Stimulated activated CD4-positive, alpha-beta T cell treated with anti-CD3 and anti-CD28 coated beads, Interleukin-2, amount 100 ng/mL, for 48 hours (primary cell): ENCODE measurements around the gene MT2A.
"Not testable (repeated sequence)": the region's sequence is repeated elsewhere in the genome, so short reads cannot be mapped to it uniquely, and the experiment has no call there.

ENCODE experiments used
- DNase-seq, 2 donors: peaks; one replicate each; pipeline ENCODE4 v3.0.0-alpha.2; 2020

MT2A gene

DNA sequence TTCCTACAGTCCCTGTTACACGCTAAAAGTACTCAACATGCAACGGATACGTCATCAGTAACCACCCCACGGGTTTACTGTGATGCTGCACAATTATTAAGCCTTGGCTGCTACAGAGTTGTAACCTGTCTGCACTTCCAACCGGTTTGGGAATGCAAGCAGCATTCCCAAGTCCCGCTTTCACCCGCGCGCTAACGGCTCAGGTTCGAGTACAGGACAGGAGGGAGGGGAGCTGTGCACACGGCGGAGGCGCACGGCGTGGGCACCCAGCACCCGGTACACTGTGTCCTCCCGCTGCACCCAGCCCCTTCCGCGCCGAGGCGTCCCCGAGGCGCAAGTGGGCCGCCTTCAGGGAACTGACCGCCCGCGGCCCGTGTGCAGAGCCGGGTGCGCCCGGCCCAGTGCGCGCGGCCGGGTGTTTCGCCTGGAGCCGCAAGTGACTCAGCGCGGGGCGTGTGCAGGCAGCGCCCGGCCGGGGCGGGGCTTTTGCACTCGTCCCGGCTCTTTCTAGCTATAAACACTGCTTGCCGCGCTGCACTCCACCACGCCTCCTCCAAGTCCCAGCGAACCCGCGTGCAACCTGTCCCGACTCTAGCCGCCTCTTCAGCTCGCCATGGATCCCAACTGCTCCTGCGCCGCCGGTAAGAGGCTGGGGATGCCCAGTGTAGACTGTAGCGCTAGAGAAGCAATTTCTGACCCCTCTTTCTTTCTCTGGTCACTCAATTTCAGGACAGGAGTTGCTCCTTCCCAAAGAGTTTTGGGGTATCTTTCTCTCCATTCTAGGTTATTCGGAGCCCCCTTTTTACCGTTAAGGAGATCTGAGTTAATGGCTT is at the start of gene MT2A:
Gene MT2A (plus strand): TSS at position 542 of the 833 bp plus-strand sequence. CDS start 72 bp downstream, at position 614.
- DNase-seq, result peak; percentile 84 to 87

DNA sequence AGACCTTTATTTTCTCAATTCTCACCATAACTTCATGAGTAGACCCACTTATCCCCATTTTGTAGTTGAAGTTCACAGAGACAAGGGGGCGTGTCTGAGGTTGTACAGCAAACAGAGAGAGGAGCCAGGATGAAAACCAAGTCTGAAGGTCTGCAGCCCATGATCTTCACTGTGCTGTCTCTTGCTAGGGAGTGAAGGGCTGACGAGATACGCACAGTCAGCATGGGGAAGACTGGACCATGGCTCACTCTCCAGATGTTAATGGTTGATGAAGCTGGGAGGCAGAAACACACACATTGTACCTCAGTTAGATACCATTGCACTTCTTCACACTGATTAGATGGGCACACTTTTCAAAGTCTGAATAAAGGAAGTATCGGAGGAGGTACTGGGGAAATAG is 49.3 kb upstream of the MT2A start:
- no peak for DNase-seq

DNA sequence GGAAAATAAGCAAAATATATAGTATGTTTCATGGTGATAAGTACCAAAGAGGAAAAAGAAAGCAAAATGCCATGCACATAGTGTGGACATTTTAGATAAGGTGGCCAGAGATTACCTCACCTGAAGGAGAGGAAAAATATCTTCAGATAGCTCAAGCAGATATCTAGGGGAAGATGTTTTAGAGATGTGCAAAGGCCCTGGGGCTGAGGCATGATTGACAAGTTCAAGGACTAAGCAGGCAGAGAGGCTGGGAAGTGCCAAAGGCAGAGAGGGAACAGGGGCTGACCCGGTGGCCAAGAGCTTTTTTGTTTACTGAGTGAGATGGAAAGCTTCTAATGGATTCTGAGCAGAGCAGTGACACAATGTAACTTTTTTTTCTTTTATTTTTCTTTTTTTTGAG is 47.9 kb upstream of the MT2A start:
- DNase-seq, result no peak

DNA sequence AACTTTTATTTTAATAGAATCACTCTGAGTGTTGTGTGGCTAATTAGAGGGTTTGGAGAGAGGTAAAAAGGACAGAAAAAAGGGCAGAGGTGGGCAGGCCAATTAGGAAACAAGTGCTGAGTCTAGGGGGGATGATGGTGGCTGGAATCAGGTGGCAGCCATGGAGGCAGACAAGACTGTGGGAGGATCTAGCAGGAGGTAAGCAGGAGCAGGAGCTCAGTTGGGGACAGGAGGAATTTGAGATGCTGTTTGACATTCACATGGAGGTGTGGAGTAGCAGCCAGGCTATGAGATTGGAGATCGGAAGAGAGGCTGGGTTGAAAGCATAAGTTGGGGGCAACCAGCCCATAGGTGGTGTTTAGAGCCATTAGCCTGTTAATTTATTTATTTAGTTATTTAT is 47.3 kb upstream of the MT2A start:
- no peak for DNase-seq

DNA sequence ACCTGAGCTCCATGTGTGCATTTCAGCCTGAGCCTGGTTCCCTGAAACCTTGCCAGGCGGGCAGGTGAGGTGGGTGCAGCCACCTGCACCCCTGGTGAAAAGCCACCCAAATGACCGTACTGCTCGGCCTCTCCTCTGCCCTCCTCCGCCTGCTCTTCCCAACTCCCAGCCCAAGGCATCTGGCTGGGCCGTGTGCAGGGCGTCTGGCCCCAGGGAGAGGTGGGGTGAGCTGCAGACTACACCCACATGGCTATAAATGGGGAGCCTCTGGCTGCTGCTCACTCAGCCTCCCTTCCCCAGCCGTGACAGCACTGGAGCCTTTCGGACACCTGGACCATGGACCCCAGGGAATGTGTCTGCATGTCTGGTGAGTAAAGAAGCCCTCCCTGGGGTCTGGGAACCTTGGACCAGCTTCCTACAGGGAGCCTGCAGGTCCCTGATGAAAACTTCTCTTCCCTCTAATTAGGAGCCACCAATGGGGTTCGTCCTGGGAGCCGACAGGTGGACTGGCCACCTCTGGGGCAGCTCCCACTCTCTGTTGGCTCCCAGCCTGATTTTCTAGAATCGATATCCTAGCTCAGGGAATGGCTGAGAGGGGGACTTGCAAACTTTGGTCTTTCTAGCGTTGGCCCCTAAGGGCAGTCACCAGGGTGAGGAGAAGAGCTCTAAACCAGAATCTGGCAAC is 43.4 kb upstream of the MT2A start, which contains the start of gene MT4:
Gene MT4 (plus strand): TSS at position 281 of the 685 bp plus-strand sequence. CDS start 56 bp downstream, at position 337.
- DNase-seq, result no peak

DNA sequence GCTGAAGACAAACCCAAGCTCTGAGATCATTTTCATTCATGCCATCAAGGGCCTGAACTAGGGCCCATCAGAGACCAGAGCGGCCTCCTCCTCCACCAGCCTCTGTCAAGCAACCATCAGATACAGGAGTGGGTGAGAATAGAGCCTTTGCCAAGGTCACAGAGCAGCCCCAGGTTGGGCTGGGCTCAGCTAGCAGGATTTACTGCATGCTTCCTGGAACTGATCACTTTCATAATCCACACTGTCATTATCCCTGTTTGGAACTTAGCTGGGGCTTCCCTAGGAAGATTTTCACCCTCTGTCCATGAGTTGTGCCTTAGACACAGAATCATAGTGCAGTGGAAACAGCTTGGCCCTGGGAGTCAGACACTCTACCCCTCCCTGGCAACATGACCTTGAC is 38.4 kb upstream of the MT2A start:
- no peak for DNase-seq

DNA sequence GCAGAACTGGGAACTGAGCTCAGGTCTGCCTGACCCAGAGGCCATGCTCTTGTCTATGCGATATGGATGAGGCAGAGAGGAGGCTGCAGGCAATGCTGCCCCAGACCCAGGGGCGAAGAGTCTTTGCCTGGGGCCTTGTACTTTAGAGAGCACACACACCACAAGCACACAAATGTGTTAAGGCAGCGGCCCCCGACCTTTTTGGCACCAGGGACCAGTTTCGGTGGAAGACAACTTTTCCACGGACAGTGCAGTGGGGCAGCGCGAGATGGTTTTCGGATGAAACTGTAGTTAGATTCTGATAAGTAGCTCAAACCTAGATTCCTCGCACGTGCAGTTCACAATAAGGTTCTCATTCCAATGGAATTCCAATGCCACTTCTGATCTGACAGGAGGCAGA is 36.9 kb upstream of the MT2A start:
- no peak for DNase-seq

DNA sequence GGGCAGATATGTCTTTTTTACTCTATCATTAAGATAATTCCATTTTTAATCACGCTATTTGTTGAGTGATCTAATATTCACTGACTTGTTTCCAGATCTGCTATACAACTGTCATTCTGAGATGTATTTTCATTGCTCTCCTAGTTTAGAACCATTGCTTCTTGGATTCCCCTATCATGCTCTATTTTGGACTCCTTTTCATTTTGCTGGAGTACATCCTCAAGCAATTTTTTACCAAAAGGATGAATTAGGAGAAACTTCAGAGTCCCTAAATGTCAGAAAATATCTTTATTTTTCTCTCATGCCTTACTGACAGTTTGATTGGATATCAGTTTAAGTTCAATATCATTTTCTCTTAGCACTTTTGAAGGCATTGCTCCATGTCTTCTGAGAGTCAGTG is 33.8 kb upstream of the MT2A start:
- DNase-seq, result no peak

DNA sequence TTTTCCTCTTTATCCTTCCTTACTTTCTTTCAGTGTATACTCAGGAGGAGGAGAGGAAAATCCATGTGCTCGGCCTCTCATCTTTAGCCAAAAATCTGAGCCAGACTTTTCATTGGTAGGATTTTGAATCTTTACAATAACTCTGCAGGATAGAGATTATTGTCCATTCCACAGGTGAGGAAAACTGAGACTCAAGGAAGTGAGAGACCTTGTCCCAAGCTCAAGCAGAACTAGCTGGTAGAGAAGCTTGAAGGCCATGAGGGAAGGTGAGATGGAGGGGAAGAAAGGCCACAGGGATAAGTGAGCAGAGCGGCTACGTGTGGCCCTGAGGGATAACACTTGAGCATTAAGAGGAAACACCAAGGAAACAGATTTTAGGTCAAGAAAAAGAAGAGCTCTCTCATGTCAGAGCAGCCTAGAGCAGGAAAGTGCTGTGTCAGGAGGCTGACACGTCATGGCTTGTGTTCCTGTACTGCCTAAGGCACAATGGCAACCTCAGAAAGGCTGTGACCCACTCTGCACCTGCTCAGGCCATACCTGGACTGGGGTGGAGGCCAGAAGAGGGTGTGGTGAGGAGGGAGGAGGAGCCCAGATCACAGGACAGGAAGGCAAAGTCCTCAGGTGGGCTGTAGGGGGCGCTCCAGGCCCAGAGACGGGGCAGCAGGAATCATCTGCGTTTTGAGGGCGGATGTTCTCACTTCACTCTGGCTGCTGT is 31.6 kb upstream of the MT2A start:
- peak; percentile 82 to 90 for DNase-seq

DNA sequence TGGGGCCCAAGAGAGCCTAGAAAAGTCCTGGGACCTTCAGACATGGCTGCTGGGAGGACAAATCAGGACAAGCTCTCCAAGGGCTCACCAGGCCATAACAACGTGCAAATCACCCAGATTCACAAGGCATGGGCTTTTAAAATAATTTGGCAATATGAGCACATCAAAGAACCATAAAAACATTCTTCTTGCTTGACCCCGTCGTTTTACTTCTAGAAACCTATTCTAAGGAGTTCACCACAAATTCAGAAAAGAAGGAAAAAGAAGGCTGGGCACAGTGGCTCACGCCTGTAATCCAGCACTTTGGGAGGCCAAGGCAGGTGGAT is 31.1 kb upstream of the MT2A start:
- no peak for DNase-seq

DNA sequence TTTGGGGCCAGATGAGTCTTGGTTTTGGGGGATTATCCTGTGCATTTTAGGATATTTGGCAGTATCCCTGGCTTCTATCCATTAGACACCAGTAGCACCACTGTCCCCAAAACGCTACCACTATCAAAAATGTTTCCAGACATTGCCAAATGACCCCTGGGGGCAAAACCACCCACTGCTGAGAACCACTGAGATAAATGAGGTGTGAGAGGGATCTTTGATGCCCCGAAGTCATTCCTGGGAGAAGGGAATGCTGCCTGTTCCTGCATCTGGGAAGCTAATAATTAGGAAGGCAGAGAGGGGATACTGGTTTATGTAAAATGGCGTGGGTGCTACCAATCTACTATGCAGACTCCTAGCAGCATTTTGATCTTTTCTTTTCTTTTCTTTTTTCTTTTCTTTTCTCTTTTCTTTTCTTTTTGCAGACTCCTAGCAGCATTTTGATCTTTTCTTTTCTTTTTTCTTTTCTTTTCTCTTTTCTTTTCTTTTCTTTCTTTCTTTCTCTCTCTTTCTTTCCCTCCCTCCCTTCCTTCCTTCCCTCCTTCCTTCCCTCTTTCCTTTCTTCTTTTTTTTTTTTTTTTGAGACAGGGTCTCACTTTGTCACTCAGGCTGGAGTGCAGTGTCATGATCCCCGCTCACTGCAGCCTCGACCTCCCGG is 27.9 kb upstream of the MT2A start:
- DNase-seq, result no peak

DNA sequence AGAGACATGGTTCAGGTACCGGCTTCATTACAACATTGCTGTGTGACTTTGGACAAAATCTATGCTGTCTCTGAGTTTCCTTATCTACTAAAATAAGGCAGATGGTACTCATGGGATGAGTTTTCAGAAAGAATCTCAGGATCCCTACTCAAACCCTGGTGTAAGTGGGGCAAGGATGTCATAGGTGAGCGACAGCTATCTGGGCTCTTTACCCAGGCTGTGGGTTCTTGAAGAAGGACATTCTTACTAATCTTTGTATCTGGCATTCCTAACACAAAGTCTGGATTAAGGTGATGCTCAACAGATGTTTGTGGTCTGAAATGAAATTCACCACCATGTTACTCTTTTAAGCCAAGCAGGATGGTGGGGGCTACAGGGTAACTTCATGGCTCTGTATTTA is 25.5 kb upstream of the MT2A start:
- DNase-seq, result not testable (repeated sequence)

DNA sequence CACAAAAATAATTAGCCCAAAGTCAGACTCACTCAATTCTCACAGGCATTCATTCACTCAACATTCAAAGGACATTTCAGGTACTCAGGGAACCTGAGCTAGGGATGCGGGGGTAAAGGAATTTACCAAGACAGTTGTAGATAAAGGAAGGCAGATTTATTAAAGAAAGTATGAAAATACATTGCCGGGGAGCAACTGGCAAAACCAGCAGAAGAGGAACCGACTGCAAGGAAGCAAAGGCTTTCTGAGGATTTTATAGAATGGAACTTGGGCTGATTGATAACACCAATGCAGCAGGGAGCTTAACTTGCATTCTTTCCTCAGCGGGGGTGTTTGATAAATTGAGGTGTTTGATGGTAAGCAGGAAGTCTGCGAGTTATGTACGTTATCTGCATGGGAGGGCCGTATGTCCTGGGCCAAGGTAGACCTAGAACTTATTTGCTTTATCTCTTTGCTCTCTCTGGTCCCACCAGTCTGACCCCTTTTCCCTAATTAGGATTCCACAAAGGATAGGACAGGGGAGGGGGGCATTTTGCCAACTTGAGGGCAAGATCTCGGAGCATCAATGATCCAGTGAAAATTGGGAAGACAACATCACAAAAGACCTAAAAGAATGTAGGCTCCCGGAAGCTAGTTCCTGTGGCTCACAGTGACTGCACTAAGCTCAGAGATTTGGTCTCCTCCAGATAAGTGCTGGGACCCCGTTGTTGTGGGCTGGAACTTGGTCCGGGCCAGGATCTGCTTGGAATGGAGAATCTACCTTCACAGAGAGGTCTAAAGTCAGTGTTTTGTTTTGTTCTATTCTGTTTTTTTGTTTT is 24.8 kb upstream of the MT2A start:
- DNase-seq, result no peak

DNA sequence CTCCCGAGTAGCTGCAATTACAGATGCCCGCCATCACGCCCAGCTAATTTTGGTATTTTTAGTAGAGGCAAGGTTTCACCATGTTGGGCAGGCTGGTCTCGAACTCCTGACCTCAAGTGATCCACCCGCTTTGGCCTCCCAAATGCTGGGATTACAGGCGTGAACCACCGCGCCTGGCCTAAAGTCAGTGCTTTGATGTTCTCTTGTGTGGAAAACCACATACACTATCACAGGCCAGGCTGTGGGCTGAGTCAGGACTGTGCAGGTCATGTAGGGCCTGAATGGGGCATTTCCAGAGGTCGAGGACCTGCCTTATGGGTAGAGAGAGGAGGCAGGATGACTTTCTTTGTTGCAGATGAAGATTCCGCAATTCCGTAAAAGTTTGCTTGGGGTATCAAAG is 24.1 kb upstream of the MT2A start:
- DNase-seq, result no peak

DNA sequence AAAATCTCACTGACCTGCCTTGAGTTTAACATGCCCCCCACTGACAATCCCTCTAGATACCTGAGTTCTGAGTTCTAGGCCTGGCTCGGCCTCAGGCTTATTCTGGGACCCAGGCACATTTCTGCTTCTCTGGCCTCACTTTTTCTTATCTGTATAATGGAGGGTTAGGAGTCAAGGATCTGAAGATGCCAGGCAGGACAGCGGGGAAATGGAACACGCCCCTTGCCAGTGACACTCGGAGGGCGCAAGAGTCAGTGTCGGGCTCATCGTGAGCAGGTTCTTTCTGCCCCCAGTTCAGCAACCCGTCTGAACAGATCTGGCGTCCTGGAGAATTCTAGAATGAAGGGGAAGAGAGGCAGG is 19.6 kb upstream of the MT2A start:
- no peak for DNase-seq

DNA sequence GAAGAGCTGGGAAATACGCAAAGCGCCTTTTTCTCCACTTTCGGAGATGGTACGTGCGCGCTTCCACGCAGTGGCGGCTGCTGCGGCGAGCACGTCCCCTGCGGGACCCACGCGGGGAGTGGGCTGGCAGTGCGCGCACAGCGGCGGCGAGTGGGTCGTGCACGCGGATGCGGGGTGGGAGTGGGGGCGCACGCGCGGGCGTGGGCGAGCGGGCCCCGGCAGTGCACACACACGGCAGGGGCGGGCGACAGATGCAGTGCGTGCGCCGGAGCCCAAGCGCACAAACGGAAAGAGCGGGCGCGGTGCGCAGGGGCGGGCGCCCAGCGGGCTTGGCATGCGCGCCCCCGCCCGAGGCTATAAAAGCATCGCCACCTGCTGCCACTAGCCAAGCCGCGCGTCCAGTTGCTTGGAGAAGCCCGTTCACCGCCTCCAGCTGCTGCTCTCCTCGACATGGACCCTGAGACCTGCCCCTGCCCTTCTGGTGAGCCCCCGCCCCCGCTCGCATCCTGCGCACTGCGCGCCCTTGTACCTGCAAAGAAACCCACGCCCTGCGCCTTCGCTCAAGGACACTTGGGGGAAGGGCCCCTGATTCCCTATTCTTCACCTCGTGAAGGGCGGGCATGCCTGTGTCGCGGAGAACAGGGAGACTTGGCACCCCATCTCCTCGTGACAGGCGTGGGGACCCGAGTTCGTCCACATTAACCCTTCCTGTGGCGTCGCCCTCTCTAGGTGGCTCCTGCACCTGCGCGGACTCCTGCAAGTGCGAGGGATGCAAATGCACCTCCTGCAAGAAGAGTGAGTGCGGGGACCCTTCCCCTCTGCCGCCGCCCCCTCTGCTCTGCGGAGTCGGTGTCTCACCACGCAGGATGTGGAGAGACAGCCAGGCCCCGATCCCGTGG is 19.0 kb upstream of the MT2A start, which contains the start of gene MT3:
Gene MT3 (plus strand): TSS at position 388 of the 899 bp plus-strand sequence. CDS start 63 bp downstream, at position 451.
- no peak for DNase-seq

DNA sequence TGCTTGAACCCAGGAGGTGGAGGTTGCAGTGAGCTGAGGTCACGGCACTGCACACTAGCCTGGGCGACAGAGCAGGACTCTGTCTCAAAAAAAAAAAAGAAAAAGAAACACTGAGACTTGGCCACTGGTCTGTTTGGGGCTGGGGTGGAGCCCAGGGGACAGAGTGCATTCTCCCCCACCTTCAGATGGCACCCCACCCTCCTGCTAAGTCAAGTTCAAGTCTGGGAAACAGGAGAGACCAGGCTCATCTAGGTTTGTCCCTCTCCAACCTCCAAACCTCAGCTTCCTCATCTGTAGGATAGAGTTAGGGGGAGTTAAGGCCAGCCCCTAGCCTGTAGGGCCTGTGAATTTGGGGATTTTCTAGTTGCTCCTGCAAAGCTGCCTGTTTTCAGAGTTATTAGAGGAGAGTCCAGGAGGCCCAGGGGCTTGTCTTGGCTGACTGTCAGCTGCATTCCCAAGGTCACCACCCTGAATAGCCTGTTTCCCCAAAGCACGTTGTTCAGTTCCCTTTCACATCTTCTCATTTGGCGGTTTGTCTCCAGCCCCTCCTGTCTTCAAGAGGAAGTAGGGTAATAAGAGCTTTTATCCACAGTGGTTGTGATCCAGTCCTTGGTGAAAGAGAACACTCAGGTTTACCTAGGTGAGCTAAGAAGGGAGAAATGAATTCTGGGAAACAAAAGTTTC is 16.9 kb upstream of the MT2A start:
- no peak for DNase-seq

DNA sequence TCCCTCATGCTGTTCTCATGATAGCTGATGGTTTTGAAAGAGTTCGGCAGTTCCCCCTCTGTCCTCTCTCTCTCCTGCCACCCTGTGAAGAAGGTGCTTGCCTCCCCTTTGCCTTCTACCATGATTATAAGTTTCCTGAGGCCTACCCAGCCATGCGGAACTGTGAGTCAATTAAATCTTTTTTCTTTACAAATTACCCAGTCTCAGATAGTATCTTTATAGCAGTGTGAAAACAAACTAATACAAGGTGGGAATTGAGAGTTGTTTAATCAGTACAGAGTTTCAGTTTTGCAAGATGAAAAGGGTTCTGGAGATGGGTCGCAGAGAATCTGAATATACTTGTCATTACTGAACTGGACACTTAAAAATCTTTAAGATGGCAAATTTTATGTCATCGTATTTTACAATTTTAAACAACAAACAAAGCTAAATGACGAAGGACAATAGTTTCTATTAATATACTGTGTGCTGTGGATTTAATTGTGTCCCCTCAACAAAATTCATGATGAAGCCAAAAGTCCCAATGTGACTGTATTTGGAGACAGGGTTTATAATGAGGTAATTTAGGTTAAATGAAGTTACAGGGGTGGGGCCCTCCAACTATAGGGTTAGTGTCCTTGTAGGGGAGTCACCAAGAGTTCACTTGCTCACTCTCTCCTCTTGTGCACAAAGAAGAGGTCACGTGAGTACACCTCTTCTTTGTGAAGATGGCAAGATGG is 14.7 kb upstream of the MT2A start:
- DNase-seq, result no peak

DNA sequence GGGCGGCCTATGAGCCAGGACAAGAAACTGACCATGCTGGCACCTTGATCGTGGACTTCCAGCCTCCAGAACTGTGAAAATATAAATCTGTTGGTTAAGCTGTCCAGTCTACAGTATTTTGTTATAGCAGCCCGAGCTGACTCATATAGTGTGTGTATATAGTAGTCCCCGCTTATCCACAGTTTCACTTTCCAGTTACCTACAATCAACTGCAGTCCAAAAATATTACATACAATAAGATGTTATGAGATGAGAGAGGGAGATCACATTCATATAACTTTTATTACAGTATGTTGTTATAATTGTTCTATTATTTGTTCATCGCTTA is 14.1 kb upstream of the MT2A start:
- DNase-seq, result no peak

DNA sequence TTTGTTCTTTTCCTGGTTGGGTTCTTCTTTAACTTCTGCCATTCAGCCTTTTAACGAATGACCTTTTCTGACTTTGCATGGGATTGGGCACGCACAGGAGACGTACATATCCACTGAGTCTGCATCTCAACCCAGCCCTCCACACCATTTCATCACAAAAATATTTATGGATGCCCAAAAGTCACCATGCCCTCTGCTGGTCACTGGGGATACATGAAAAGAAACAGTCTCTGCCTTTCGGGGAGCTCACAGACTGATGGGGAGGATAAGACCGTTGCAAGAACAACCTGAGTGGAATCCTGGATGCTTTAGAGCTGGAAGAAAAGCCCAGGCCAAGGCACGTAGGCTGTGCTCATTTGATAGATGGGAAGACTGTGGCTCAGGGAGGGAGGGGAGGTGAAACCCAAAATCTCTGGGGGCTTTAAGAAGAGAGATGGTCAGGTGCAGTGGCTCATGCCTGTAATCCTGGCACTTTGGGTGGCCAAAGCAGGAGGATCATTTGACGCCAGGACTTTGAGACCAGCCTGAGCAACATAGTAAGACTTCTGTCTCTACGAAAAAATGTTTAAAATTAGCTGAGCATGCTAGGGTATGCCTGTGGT is 7.9 kb upstream of the MT2A start:
- DNase-seq, result no peak
